DMS 273 treated with DMSO at 0.1 percent for 48 hours (cell line): ENCODE measurements around the gene BCAN.
"Not testable (repeated sequence)": the region's sequence is repeated elsewhere in the genome, so short reads cannot be mapped to it uniquely, and the experiment has no call there.

ENCODE experiments used
- DNase-seq: peaks from one replicate; lab custom pipeline; 2025; lab: John Stamatoyannopoulos, UW

The BCAN gene

GRCh38 chr1:156616463-156616862 is 25.5 kb upstream of the BCAN start:
- no peak for DNase-seq

- peak; percentile 40 for DNase-seq
These were observed 22.9 kb upstream of the BCAN start, which contains the start of gene HAPLN2 for GRCh38 chr1:156618853-156619581. Gene HAPLN2 (plus strand): TSS chr1:156619415. CDS start chr1:156623491, 4,076 bp downstream.

GRCh38 chr1:156619582-156619955 is 22.3 kb upstream of the BCAN start:
- DNase-seq, result no peak

- DNase-seq, result no peak
These were observed 19.2 kb upstream of the BCAN start for GRCh38 chr1:156622581-156623297.

GRCh38 chr1:156623946-156624813 is 17.7 kb upstream of the BCAN start:
- DNase-seq, result peak; percentile 16

- no peak for DNase-seq
These were observed 17.0 kb upstream of the BCAN start for GRCh38 chr1:156624814-156625435.

- no peak for DNase-seq
These were observed 16.4 kb upstream of the BCAN start for GRCh38 chr1:156625436-156626078.

- no peak for DNase-seq
These were observed 15.9 kb upstream of the BCAN start for GRCh38 chr1:156626079-156626438.

GRCh38 chr1:156627313-156627880 is 14.5 kb upstream of the BCAN start:
- DNase-seq, result no peak

GRCh38 chr1:156629823-156630449 is 12.0 kb upstream of the BCAN start:
- no peak for DNase-seq

GRCh38 chr1:156631152-156631551 is 10.8 kb upstream of the BCAN start:
- DNase-seq, result not testable (repeated sequence)

- no peak for DNase-seq
These were observed 9.6 kb upstream of the BCAN start for GRCh38 chr1:156632355-156632754.

- DNase-seq, result no peak
These were observed 3.5 kb upstream of the BCAN start for GRCh38 chr1:156638189-156638985.

- DNase-seq, result no peak
These were observed 2.3 kb upstream of the BCAN start for GRCh38 chr1:156639601-156640101.

GRCh38 chr1:156640842-156641706 is 843 bp upstream of the BCAN start:
- DNase-seq, result no peak

GRCh38 chr1:156642265-156643048 is 540 bp downstream of the BCAN start:
- DNase-seq, result no peak

GRCh38 chr1:156643049-156643777 is 1.3 kb downstream of the BCAN start:
- no peak for DNase-seq
